Measurements from ENCODE around the gene PGK1. TPM values are rescaled to one million over a fixed set of nuclear protein-coding genes. Genes with fewer than 3 reads are reported as not detected.

Gene PGK1
- total RNA-seq, 1 experiment from 2014 or later, result 607 TPM

- TF ChIP-seq HMGXB4 (CRISPR knock-in tag; IDR thresholded peaks at IDR 0.05), result no peak
- no peak for TF ChIP-seq ZNF232 (CRISPR knock-in tag; IDR thresholded peaks at IDR 0.05)
- TF ChIP-seq ESRRA (CRISPR knock-in tag; IDR thresholded peaks at IDR 0.05; ENCODE audit: borderline replicate concordance), result no peak
Measured at GRCh38 chrX:78105944-78106650, 2.0 kb downstream of the PGK1 start (continued).

- Mint-ChIP-seq H3K4me1 (peaks cover 45% of the 10 kb centered on the region), H3K36me3 (peaks cover 45% of the 10 kb centered on the region), H3K27me3 (ENCODE audit: low read depth) (no peaks in the 10 kb centered on the region), H3K27ac (peak overlapping the region; percentile 80), H3K4me3 (peak overlapping the region; percentile 96), H3K9me3 (no peaks in the 10 kb centered on the region)
- DNase-seq (ENCODE audit: low spot score), result no peak
- ATAC-seq, result no peak
- TF ChIP-seq OVOL2 (CRISPR knock-in tag; IDR thresholded peaks at IDR 0.05; ENCODE audit: borderline replicate concordance), result no peak
- no peak for TF ChIP-seq FOXK1 (CRISPR knock-in tag; IDR thresholded peaks at IDR 0.05)
- TF ChIP-seq SMAD3 (CRISPR knock-in tag; IDR thresholded peaks at IDR 0.05; ENCODE audit: borderline replicate concordance), result no peak
- no peak for TF ChIP-seq RELA (CRISPR knock-in tag; IDR thresholded peaks at IDR 0.05; ENCODE audit: borderline replicate concordance)
- no peak for TF ChIP-seq ZBTB43 (CRISPR knock-in tag; IDR thresholded peaks at IDR 0.05)
- TF ChIP-seq, protein P1, sequence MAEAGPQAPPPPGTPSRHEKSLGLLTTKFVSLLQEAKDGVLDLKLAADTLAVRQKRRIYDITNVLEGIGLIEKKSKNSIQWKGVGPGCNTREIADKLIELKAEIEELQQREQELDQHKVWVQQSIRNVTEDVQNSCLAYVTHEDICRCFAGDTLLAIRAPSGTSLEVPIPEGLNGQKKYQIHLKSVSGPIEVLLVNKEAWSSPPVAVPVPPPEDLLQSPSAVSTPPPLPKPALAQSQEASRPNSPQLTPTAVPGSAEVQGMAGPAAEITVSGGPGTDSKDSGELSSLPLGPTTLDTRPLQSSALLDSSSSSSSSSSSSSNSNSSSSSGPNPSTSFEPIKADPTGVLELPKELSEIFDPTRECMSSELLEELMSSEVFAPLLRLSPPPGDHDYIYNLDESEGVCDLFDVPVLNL (CRISPR knock-in tag; IDR thresholded peaks at IDR 0.05; ENCODE audit: borderline replicate concordance, low read depth), result no peak
- TF ChIP-seq, protein P2, sequence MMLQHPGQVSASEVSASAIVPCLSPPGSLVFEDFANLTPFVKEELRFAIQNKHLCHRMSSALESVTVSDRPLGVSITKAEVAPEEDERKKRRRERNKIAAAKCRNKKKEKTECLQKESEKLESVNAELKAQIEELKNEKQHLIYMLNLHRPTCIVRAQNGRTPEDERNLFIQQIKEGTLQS (CRISPR knock-in tag; conservative IDR thresholded peaks at IDR 0.05), result no peak
- no peak for TF ChIP-seq GABPB1 (CRISPR knock-in tag; IDR thresholded peaks at IDR 0.05)
- TF ChIP-seq STAT6 (CRISPR knock-in tag; conservative IDR thresholded peaks at IDR 0.05; ENCODE audit: low read depth), result no peak
- no peak for TF ChIP-seq MAX (CRISPR knock-in tag; IDR thresholded peaks at IDR 0.05)
- no peak for TF ChIP-seq CBFB (CRISPR knock-in tag; IDR thresholded peaks at IDR 0.05; ENCODE audit: low read depth)
- TF ChIP-seq ATF2 (CRISPR knock-in tag; IDR thresholded peaks at IDR 0.05; ENCODE audit: borderline replicate concordance, low read depth), result no peak
- CTCF ChIA-PET, result no interaction called here
- POLR2A ChIA-PET, result no interaction called here
Measured at GRCh38 chrX:78106651-78106986, 2.6 kb downstream of the PGK1 start.

All from WTC11 (cell line).